ENCODE measurements around the gene ITGB3. TPM values are rescaled to one million over a fixed set of nuclear protein-coding genes. Genes with fewer than 3 reads are reported as not detected.

ITGB3 gene
- total and polyA plus RNA-seq, 9 of the 15 experiments (the other 6 are each of a cell fraction or from before 2014, with no cell fraction given) = 0.08 to 2.6 (median 0.62) TPM; not detected in 1

GRCh38 chr17:47275245-47275984 is 21.8 kb downstream of the ITGB3 start (continued):
- TF ChIP-seq HNRNPLL (IDR thresholded peaks at IDR 0.05; ENCODE audit: low read depth, low read length, poor library complexity, severe bottlenecking) (no peak), GTF2E2 (tag; IDR thresholded peaks at IDR 0.05) (0 out of 2 replicates have a peak, but pooled peaks have one; percentile 20), KLF10 (CRISPR knock-in tag; IDR thresholded peaks at IDR 0.05) (no peak), RB1 (IDR thresholded peaks at IDR 0.05; ENCODE audit: low read depth) (0 out of 2 replicates have a peak, but pooled peaks have one; percentile 27), HDAC3 (IDR thresholded peaks at IDR 0.05; ENCODE audit: borderline replicate concordance, partially characterized antibody) (no peak), BCL6 (CRISPR knock-in tag; IDR thresholded peaks at IDR 0.05) (no peak), GABPB2 (CRISPR knock-in tag; conservative IDR thresholded peaks at IDR 0.05) (no peak), ARHGAP35 (IDR thresholded peaks at IDR 0.05; ENCODE audit: partially characterized antibody) (peak; percentile 20), GABPB1 (CRISPR knock-in tag; IDR thresholded peaks at IDR 0.05) (peak; percentile 42; the same call in 1 of the 2 replicates), SAFB2 (IDR thresholded peaks at IDR 0.05; ENCODE audit: borderline replicate concordance, low read depth, low read length, severe bottlenecking) (no peak), POLR2G (IDR thresholded peaks at IDR 0.05; ENCODE audit: low read depth, low read length) (peak; percentile 72), STAT5A (IDR thresholded peaks at IDR 0.05; ENCODE audit: borderline replicate concordance, low read length) (no peak), NFE2 (IDR thresholded peaks at IDR 0.05; ENCODE audit: low read depth) (peak; percentile 53; the same call in 1 of the 2 replicates), RBFOX2 (IDR thresholded peaks at IDR 0.05; ENCODE audit: low read depth, low read length) (peak; percentile 63), MNT (conservative IDR thresholded peaks at IDR 0.05) (peak in 1 of 2 experiments; percentile 43; a peak in 2 of 4 replicates), HMGN3 (IDR thresholded peaks at IDR 0.05; ENCODE audit: borderline replicate concordance, extremely low read depth, insufficient read length, low read depth, low read length) (peak; percentile 75), FOXK2 (conservative IDR thresholded peaks at IDR 0.05 in 1 of 2, IDR thresholded peaks at IDR 0.05 in 1 of 2; ENCODE audit: low read depth in 2 of 2) (peak; percentile 78 to 86; a peak in 3 of 4 replicates), E2F6 (IDR thresholded peaks at IDR 0.05; ENCODE audit: borderline replicate concordance in 1 of 2, extremely low read depth in 1 of 2, insufficient read depth in 1 of 2, insufficient read length in 1 of 2, low read depth in 1 of 2, low read length in 1 of 2, poor library complexity in 1 of 2, severe bottlenecking in 1 of 2) (peak in 1 of 2 experiments; percentile 63), U2AF2 (optimal IDR thresholded peaks at IDR 0.05; ENCODE audit: low read depth, low read length) (no peak), PHF8 (IDR thresholded peaks at IDR 0.05; ENCODE audit: borderline replicate concordance, low read length) (peak; percentile 39; the same call in 1 of the 2 replicates), TFAP4 (CRISPR knock-in tag; IDR thresholded peaks at IDR 0.05; ENCODE audit: borderline replicate concordance) (peak; percentile 56; the same call in 1 of the 2 replicates), CC2D1A (IDR thresholded peaks at IDR 0.05) (0 out of 2 replicates have a peak, but pooled peaks have one; percentile 30), LCOR (CRISPR knock-in tag; IDR thresholded peaks at IDR 0.05) (peak; percentile 78)
